OCI-LY7 (cell line): ENCODE results near the gene PLXNB1.

Experiments
- CTCF ChIP-seq: fragments of 200-600 bp; sonication (generic); conservative IDR thresholded peaks from 2 replicates; pipeline ENCODE4 v1.5.1; 2014; ENCODE audit warnings: mild to moderate bottlenecking, antibody characterized with exemption, low read length, moderate library complexity, mixed read lengths
- EZH2phosphoT487 ChIP-seq: fragments of 200-600 bp; sonication (generic); IDR thresholded peaks from 2 replicates; pipeline ENCODE4 v1.6.1; 2018; ENCODE audit warnings: low read depth, borderline replicate concordance, mild to moderate bottlenecking, mixed run types, antibody characterized with exemption, low read length, moderate library complexity, mixed read lengths

GRCh38 chr3:48422681-48423080 lies 7.2 kb downstream of the PLXNB1 start:
- TF ChIP-seq CTCF (no peak), EZH2phosphoT487 (no peak)
